Activated naive CD8-positive, alpha-beta T cell treated with anti-CD3 and anti-CD28 coated beads, Interleukin-2, amount 50 U/mL, for 16 hours (primary cell): Measurements from ENCODE around the gene IRAK1.

Experiments
- DNase-seq: peaks from one replicate; pipeline ENCODE4 v3.0.0-alpha.2; 2020; ENCODE audit warnings: low read depth, low spot score

IRAK1 gene

GRCh38 chrX:153971124-153971449 lies 48.6 kb downstream of the IRAK1 start:
- peak; percentile 55 for DNase-seq

- DNase-seq = no peak
Measured at GRCh38 chrX:153970357-153971123, 49.2 kb downstream of the IRAK1 start.

GRCh38 chrX:153969904-153970356 lies 49.8 kb downstream of the IRAK1 start:
- DNase-seq = no peak

GRCh38 chrX:153969125-153969903 lies 50.4 kb downstream of the IRAK1 start:
- no peak for DNase-seq

GRCh38 chrX:153968754-153969124 lies 51.0 kb downstream of the IRAK1 start:
- no peak for DNase-seq

- no peak for DNase-seq
Measured at GRCh38 chrX:153968255-153968654, 51.4 kb downstream of the IRAK1 start.

GRCh38 chrX:153967536-153968224 lies 52.0 kb downstream of the IRAK1 start:
- no peak for DNase-seq

- DNase-seq = no peak
Measured at GRCh38 chrX:153966841-153967535, 52.7 kb downstream of the IRAK1 start.

- DNase-seq = no peak
Measured at GRCh38 chrX:153966283-153966688, 53.4 kb downstream of the IRAK1 start.

GRCh38 chrX:153965406-153965805 lies 54.3 kb downstream of the IRAK1 start:
- no peak for DNase-seq

GRCh38 chrX:153964105-153964504 lies 55.6 kb downstream of the IRAK1 start:
- DNase-seq = no peak

GRCh38 chrX:153963546-153963945 lies 56.2 kb downstream of the IRAK1 start:
- DNase-seq = no peak

- no peak for DNase-seq
Measured at GRCh38 chrX:153961292-153961691, 58.4 kb downstream of the IRAK1 start.

GRCh38 chrX:153960786-153961185 lies 58.9 kb downstream of the IRAK1 start:
- DNase-seq = no peak
